GM18502 (cell line): ENCODE results near the gene PPP1R36.
"Not testable (repeated sequence)": the region's sequence is repeated elsewhere in the genome, so short reads cannot be mapped to it uniquely, and the experiment has no call there.

Experiments
- ATAC-seq: cut with Tn5 transposase; IDR thresholded peaks from one replicate; pipeline ENCODE4 v1.9.1; 2021; ENCODE audit warnings: mild to moderate bottlenecking; ENCODE audit not compliant: unreplicated experiment, poor library complexity

The PPP1R36 gene

DNA sequence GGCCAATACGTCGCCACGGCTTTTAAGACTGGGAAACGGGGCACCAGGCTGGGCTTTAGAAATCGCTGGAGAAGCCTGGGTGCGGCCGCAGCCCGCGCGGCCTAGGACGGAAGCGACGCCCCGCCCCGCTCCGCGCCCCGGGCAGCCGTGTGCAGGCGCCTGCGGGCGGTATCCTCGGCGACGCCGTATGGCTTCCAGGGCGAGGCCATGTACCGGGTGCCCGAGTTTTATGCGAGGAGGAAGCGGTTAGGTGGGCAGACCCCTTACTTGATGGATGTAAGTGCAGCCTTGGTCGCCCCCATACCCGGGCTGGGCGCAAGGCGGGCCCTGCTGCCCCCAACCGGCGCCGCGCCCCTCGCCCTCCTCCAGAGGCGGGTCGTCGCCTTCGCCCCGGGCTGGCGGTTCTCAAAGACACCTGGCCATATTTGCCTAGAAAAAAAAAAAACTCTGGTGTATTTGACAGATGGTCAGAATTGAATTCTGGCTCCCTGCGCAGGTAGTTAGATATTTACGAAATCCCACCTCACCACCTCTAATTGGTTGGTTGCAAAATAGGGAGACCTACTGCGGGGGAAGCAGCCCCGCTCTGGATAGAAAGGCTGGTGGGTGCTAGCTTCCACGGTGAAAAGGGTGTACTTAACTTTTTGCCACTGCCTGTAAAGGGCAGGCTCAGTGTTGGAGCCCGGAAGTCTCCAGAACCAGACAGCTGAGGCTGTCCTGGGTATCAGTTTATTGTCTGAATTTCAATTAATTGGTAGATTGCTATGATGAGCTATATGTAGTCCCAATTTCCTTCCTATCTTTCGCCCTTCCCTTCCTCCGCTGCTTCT, at the start of gene PPP1R36:
Gene PPP1R36, plus strand, starts transcription at position 171 of the 830 bp plus-strand sequence. Its CDS starts 37 bp downstream, at position 208.
- ATAC-seq, result no peak

DNA sequence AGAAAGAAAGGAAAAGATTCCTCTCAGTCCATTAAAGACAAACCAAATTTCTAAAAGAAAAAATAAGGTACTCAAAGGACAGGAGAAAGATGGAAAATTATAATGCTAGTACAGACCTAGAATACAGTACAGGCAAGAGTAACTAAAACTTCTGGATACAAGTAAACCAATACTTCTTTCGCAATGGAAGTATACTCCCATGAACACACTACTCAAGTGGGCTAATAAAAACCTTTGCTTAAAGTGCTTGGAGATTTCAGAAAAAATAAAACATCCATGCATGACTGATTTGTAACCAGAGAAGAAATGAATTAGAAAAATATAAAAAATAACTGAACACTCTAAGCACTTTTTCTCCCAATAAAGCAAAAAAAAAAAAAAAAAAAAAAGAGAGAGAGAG, 49.7 kb upstream of the PPP1R36 start:
- ATAC-seq, result no peak

DNA sequence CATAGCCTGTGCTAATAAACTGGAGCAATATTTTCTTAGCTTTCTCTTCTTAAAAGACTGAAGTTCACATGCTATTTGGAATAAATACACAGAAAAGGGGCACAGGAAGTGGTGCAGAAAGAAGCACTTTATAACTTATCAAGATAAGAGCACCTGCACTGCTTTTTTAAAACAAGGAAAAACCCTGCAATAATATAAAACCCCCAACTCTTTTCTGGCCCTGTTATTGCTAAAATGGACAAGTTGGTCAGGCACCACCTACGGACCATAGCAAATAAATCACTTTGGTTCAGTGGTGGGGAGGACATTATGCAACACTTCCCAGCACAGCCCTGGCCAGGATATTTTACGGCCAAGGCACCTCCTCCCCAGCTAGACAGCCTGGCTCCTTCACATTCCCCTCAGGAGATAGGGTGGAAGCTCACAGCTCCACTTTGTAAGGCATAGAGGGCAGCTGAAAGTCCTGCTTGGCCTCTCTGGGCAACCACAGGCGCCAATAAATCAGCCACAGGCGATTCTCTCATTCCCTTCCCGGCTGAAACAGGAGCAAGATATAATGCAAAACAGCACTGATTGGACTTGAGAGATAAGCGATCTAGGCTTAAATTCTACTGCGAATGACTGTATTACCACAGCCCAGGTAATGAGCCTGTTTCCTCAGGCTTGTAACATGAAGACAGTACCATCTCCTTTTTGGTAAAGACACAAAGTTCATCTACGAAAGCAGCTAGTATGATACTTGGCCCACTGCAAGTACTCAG, 48.2 kb upstream of the PPP1R36 start:
- ATAC-seq, result no peak

DNA sequence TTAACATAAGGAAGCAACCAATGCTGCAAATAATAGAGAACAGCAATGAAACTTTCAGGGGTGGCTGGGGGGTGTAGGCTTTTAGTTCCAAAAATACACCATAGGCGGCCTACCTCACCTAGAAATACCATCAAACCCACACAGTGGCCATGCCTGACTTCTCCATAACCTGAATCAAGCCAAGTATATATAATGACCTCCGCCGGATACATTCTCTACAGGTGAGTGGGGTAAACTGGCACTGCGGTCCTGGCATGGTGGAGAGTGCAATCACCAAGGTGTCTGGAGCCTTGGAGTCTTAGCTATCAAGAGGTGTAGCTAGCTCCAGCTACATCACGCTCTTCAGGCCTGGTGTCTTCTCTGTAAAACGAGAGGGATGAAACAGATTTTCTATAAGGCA, 47.3 kb upstream of the PPP1R36 start:
- no peak for ATAC-seq

- ATAC-seq, result no peak
These were observed 46.8 kb upstream of the PPP1R36 start for GRCh38 chr14:64502887-64503433.

- ATAC-seq, result peak; percentile 64
These were observed 46.1 kb upstream of the PPP1R36 start, which contains the start of gene ZBTB25 for GRCh38 chr14:64503434-64504309. ZBTB25 (minus strand) TSS chr14:64503838; CDS start chr14:64490533, 13,305 bp downstream.

DNA sequence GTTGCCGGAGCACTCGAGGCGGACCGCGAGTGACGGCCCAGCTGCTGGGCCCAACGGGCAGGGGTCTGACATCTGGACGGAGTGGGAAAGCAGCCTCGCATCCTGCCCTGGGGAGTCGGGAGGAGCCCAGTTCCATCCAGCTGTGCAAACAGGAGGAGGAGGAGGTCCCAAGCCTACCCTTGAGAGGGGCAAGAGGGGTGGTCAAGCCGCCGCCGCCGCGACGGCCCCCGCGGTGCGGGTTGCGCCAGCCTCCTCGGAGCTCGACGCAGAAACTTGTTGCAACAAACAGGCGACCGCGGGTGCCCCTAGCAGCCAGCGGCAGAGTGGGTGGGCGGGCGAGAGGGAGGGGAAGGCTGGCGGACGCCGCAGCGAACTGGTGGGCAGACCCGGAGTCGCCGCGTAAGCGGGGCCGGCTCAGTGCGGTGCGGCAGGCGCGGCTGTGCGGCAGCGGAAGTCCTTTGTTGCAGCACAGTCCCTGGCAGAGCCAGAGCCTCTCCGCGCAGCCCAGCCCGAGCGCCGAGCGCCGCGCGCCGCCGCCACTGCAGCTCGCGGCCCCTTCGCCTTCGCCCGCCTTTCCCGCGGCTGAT, 45.4 kb upstream of the PPP1R36 start, which contains the start of gene ZBTB1:
Gene ZBTB1, plus strand, starts transcription at position 461 of the 587 bp plus-strand sequence. CDS start 16,735 bp downstream, outside the sequence.
- peak; percentile 17 for ATAC-seq

GRCh38 chr14:64504897-64505794, 44.6 kb upstream of the PPP1R36 start:
- ATAC-seq, result peak; percentile 31

DNA sequence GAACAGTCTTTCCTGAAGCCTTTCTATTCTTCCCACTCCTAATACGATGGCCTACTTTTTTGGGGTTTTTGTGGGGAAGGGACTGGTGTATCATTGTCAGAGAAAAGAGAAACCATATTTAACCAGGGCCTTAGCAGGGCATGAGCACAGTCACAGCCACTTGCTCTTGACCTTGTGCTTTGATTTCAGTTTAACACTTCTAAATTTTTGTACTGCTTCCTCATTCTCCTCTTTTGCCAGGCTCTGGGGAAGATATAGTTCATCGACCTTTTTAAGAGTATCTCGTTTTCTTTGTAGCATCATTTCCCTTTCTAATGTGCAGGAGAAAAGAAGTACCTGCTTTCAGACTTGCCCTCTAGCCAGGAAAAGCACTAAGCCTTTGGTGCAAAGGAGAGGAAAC, 43.0 kb upstream of the PPP1R36 start:
- ATAC-seq, result no peak

GRCh38 chr14:64507376-64508156, 42.2 kb upstream of the PPP1R36 start:
- no peak for ATAC-seq

DNA sequence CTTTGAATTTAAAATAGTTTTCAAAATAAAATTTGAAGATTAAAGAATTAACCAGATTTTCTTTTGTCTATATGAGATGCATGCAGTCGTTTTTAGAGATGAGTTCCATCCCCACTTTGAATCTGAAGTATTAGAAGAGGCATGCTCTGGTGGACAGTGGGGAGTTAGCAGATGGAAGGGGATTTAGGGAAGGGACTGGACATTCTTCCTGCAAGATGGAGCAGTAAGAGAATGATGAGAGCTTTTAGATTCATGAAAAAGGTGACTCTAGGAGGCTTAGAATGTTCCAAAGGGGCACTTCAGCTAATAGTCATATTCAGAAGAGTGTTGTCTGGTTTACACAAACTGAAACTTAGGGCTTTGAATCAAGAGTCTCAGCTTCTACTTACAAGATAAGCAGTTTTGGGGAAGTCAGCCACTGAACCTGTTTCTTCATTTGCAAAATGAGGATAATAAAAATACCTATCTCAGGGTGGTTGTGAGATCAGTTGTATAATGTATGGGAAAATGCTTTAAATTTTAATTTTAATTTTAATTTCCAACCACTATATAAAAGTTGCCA, 41.5 kb upstream of the PPP1R36 start:
- no peak for ATAC-seq

GRCh38 chr14:64509036-64509435, 40.7 kb upstream of the PPP1R36 start:
- no peak for ATAC-seq

DNA sequence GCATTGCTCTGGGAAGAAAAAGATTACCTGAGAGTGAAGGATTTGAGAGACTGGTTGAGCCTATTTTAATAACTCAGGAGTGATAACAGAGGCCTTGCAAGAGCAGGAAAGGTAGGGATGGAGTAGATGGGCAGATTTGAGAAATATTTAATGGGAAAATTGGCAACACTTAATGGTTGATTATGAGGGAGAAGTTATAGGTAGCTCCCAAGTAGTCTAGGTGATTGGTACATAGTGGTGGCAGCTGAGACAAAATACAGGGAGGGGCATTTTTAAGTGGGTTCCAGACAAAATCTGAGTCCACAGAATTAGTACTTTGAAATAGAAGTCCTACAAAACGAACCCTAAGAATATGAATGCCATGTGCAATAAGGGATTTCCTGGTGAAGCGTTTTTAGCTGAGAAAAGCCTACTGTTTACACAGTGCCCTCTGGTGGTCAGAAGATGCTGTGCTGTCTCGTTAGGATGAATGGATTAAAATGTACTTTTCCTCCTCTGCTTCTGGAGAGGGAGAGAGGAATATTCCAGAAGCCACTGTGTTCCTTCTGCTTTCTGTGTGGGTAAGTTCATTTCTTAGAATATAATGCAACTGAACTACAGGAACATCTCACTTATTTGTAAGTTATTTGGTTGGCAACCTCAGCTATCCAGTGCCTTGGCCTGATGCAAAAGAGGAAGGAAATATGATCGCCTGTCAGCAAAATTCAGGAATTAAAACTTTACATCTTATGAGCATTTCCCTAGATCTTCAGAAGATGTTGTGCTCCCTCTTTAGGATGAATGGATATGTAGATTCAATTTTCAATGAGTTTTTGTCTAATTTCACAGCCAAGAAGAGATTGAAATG, 38.7 kb upstream of the PPP1R36 start:
- no peak for ATAC-seq

DNA sequence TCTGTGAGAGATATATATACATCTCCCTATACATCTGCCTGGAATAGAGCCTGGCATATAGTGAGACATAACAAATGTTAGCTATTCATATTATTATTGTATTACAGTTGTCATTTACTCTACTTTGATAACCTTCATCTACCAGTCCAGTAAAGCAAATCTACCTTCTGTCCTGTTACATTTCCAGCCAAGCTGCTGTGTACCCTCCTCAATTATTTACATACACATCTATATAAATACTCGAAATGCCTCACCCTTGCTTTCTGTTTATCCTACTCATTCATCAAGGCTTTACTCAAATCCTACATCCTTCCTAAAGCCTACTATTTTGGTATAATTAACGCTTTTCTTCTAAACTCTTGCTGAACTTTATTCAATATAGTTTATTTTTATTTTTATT, 36.5 kb upstream of the PPP1R36 start:
- no peak for ATAC-seq

- no peak for ATAC-seq
These were observed 34.7 kb upstream of the PPP1R36 start for GRCh38 chr14:64515053-64515452.

DNA sequence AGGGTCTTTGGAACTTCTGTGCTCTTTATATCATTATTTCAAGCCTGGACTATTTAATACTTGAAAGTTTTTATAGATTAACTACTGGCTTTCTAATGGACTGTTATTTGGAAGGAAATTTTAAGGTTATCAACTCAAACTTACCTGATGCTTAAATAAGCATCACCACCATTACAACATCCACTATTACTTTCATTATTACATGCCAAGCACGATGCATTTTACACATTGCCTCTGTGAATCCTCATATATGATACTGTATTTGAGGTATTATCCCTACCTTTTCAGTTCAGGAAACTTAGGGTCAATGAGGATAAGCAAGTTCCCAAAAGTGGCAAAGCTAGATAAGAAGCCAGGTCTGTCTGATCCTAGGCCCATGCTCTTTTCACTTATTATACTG, 32.8 kb upstream of the PPP1R36 start:
- ATAC-seq, result no peak

GRCh38 chr14:64517667-64518066, 32.1 kb upstream of the PPP1R36 start:
- ATAC-seq, result not testable (repeated sequence)
